PC-3 (cell line): ENCODE results near the gene PRTN3. TPM values are rescaled to one million over a fixed set of nuclear protein-coding genes. Genes with fewer than 3 reads are reported as not detected.

Experiments used
- ATAC-seq: fragments of 200-7000 bp; cut with Tn5 transposase; 2 replicates; pipeline ENCODE4 v1.9.1; 2020; ENCODE audit warnings: mild to moderate bottlenecking, moderate library complexity
- BruUV-seq: library from RNA; stranded (reverse); fragments of 400-500 nt; replicated peaks from 2 replicates; lab custom pipeline; 2021; lab: Mats Ljungman, UMichigan
- CTCF ChIA-PET: fragments of 300-600 bp; sonication (Branson Sonifier 250); formaldehyde crosslinking; loops from one replicate; lab custom pipeline; 2022; ENCODE audit warnings: antibody characterized with exemption; lab: Charles Lee
- POLR2A ChIA-PET: fragments of 300-600 bp; sonication (Branson Sonifier 250); formaldehyde crosslinking; loops from one replicate; lab custom pipeline; 2022; ENCODE audit warnings: antibody characterized with exemption; ENCODE audit not compliant: unreplicated experiment; lab: Charles Lee
- DNase-seq: peaks from one replicate; pipeline ENCODE4 v3.0.0-alpha.2; 2015
- H2AFZ ChIP-seq: fragments of 300-600 bp; sonication (generic); 2 replicates; pipeline ENCODE4 v1.6.0; 2016; ENCODE audit warnings: antibody characterized with exemption, low read length
- H3F3A ChIP-seq: fragments of 300-600 bp; sonication (generic); one replicate; pipeline ENCODE4 v1.6.0; 2017; ENCODE audit warnings: antibody characterized with exemption, low read length, control low read depth, mild to moderate bottlenecking; ENCODE audit not compliant: unreplicated experiment
- H3K27ac ChIP-seq: fragments of 300-600 bp; sonication (generic); 2 replicates; pipeline ENCODE4 v1.5.1; 2016; ENCODE audit warnings: mild to moderate bottlenecking, low read length
- H3K27me3 ChIP-seq: fragments of 300-600 bp; sonication (generic); 2 replicates; pipeline ENCODE4 v1.6.1; 2016; ENCODE audit warnings: low read length, mixed read lengths
- H3K36me3 ChIP-seq: fragments of 300-600 bp; sonication (generic); 2 replicates; pipeline ENCODE4 v1.6.1; 2016; ENCODE audit warnings: low read depth, mixed run types, low read length, mixed read lengths
- H3K4me1 ChIP-seq: fragments of 300-600 bp; sonication (generic); 2 replicates; pipeline ENCODE4 v1.5.1; 2016; ENCODE audit warnings: low read length; ENCODE audit not compliant: insufficient read depth
- H3K4me2 ChIP-seq: fragments of 300-600 bp; sonication (generic); 2 replicates; pipeline ENCODE4 v1.6.0; 2016; ENCODE audit warnings: low read length
- H3K4me3 ChIP-seq: fragments of 300-600 bp; sonication (generic); 2 replicates; pipeline ENCODE4 v1.5.1; 2016; ENCODE audit warnings: mild to moderate bottlenecking, low read length, mixed read lengths
- H3K79me2 ChIP-seq: fragments of 300-600 bp; sonication (generic); 2 replicates; pipeline ENCODE4 v1.6.1; 2017; ENCODE audit warnings: low read length, mixed read lengths
- H3K9ac ChIP-seq: fragments of 300-600 bp; sonication (generic); 2 replicates; pipeline ENCODE4 v1.6.0; 2016; ENCODE audit warnings: mild to moderate bottlenecking, low read length
- H3K9me2 ChIP-seq: fragments of 300-600 bp; sonication (generic); replicated peaks from 2 replicates; pipeline ENCODE4 v1.6.1; 2016; ENCODE audit warnings: mixed run types, low read length, mixed read lengths
- H3K9me3 ChIP-seq: fragments of 300-600 bp; sonication (generic); 2 replicates; pipeline ENCODE4 v1.6.1; 2016; ENCODE audit warnings: low read length, mixed read lengths
- H4K20me1 ChIP-seq: fragments of 300-600 bp; sonication (generic); 2 replicates; pipeline ENCODE4 v1.6.1; 2016; ENCODE audit warnings: low read length, mixed read lengths
- CTCF ChIP-seq: fragments of 300-600 bp; sonication (generic); conservative IDR thresholded peaks from 2 replicates; pipeline ENCODE4 v1.5.1; 2017; ENCODE audit warnings: antibody characterized with exemption, low read depth, mild to moderate bottlenecking, low read length
- EZH2 ChIP-seq: fragments of 300-600 bp; sonication (generic); IDR thresholded peaks from one replicate; pipeline ENCODE4 v1.6.1; 2017; ENCODE audit warnings: antibody characterized with exemption, mild to moderate bottlenecking, low read length; ENCODE audit not compliant: unreplicated experiment
- EZH2phosphoT487 ChIP-seq: fragments of 300-600 bp; sonication (generic); IDR thresholded peaks from 2 replicates; pipeline ENCODE4 v1.6.1; 2018; ENCODE audit warnings: mild to moderate bottlenecking, antibody characterized with exemption, low read length, borderline replicate concordance
- intact Hi-C: fragments of 100-400 bp; cut with micrococcal nuclease; formaldehyde crosslinking; loops from 2 replicates; pipeline ENCODE4 v1.9.0; 2023
- total RNA-seq: library from RNA; depleted of rRNA; stranded (reverse); fragments of >200 nt; gene quantifications from 2 replicates; pipeline ENCODE4 v1.2.3, GENCODE V29; 2014

PRTN3 gene
- total RNA-seq, 1 experiment from 2014 or later: 0.29 TPM

- Histone ChIP-seq H3K4me2 (no peak overlapping the region), H3F3A (no peaks in the 10 kb centered on the region), H3K27ac (no peak overlapping the region), H3K4me1 (peaks cover 9% of the 10 kb centered on the region; the same call in 1 of the 2 replicates), H3K9me3 (no peaks in the 10 kb centered on the region), H3K27me3 (no peaks in the 10 kb centered on the region), H2AFZ (no peak overlapping the region), H3K36me3 (peaks cover 5% of the 10 kb centered on the region; the same call in 1 of the 2 replicates), H3K9me2 (no peaks in the 10 kb centered on the region), H3K4me3 (no peak overlapping the region), H4K20me1 (no peaks in the 10 kb centered on the region), H3K9ac (no peak overlapping the region), H3K79me2 (no peaks in the 10 kb centered on the region)
- ChIA-PET CTCF (no interaction called here), POLR2A (no interaction called here)
- intact Hi-C loops: no loop called here
- TF ChIP-seq EZH2 (no peak), CTCF (no peak), EZH2phosphoT487 (no peak)
- no TSS peak for BruUV-seq
- no peak for ATAC-seq
- DNase-seq: no peak
Measured at GRCh38 chr19:879711-880438, 39.1 kb downstream of the PRTN3 start.

GRCh38 chr19:881385-882071, 40.7 kb downstream of the PRTN3 start:
- ATAC-seq (no peak), DNase-seq (no peak)
- peaks cover 5% of the 10 kb centered on the region; the same call in 1 of the 2 replicates for H3K36me3 ChIP-seq
- no peaks in the 10 kb centered on the region for H3K9me3 ChIP-seq
- CTCF ChIA-PET: no interaction called here
- no peak overlapping the region for H2AFZ ChIP-seq
- H3K4me2 ChIP-seq: no peak overlapping the region
- no peak overlapping the region for H3K27ac ChIP-seq
- H3K9ac ChIP-seq: no peak overlapping the region
- H4K20me1 ChIP-seq: no peaks in the 10 kb centered on the region
- H3K27me3 ChIP-seq: no peaks in the 10 kb centered on the region
- H3K79me2 ChIP-seq: no peaks in the 10 kb centered on the region
- H3K4me3 ChIP-seq: no peak overlapping the region
- H3F3A ChIP-seq: no peaks in the 10 kb centered on the region
- POLR2A ChIA-PET: no interaction called here
- peaks cover 9% of the 10 kb centered on the region; the same call in 1 of the 2 replicates for H3K4me1 ChIP-seq
- no peaks in the 10 kb centered on the region for H3K9me2 ChIP-seq
- TF ChIP-seq CTCF: no peak
- TF ChIP-seq EZH2phosphoT487: no peak
- intact Hi-C loops: no loop called here
- BruUV-seq: no TSS peak
